ENCODE measurements around the gene BPGM. TPM values are rescaled to one million over a fixed set of nuclear protein-coding genes. Genes with fewer than 3 reads are reported as not detected.
A peak's percentile ranks its signal among the peaks of the same experiment; 100 is the strongest.
"Not testable (repeated sequence)": the region's sequence is repeated elsewhere in the genome, so short reads cannot be mapped to it uniquely, and the experiment has no call there.

BPGM gene
- total RNA-seq, 1 experiment from 2014 or later: 17.5 TPM

GRCh38 chr7:134630893-134631292, 15.8 kb upstream of the BPGM start:
- DNase-seq (ENCODE audit: low spot score): no peak

GRCh38 chr7:134632052-134632451, 14.6 kb upstream of the BPGM start:
- no peak for DNase-seq (ENCODE audit: low spot score)

- DNase-seq (ENCODE audit: low spot score): peak; percentile 27
Observed at GRCh38 chr7:134632937-134633540, 13.6 kb upstream of the BPGM start.

DNA sequence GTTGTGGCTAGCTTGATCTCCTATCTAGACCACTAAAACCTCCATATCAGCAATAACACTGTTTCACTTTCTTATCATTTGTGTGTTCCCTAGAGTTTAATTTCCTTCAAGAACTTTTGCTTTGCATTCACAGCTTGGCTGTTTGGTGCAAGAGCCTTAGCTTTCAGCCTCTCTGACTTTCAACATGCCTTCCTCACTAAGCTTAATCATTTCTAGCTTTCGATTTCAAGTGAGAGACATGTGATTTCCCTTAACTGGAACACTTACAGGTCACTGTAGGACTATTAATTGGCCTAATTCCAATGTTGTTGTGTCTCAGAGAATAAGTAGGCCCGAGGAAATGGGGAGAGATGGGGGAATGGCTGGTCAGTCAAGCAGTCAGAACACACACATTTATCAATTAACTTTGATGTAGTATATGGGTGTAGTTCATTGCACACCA, 10.6 kb upstream of the BPGM start:
- no peak for DNase-seq (ENCODE audit: low spot score)

- DNase-seq (ENCODE audit: low spot score): no peak
Observed at GRCh38 chr7:134637441-134637840, 9.2 kb upstream of the BPGM start.

GRCh38 chr7:134637934-134638719, 8.5 kb upstream of the BPGM start:
- DNase-seq (ENCODE audit: low spot score): no peak

DNA sequence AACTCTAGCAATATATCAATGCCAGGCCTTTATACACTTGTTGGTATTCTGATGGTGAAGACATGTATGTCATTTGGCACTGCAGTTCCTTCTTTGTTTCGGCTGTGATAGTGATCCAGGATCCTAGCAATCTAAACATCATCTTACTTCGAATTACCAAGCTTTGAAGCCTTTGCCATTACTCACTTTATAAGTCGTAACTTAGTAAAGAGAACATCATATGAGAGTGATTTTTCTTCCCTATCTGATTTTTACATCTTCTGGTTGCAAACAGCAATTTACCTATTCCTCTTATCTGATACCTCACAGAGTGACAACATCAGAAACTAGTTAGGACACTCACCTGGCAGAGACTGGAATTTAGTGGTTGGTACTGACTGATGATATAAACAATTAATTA, 7.6 kb upstream of the BPGM start:
- DNase-seq (ENCODE audit: low spot score): no peak

DNA sequence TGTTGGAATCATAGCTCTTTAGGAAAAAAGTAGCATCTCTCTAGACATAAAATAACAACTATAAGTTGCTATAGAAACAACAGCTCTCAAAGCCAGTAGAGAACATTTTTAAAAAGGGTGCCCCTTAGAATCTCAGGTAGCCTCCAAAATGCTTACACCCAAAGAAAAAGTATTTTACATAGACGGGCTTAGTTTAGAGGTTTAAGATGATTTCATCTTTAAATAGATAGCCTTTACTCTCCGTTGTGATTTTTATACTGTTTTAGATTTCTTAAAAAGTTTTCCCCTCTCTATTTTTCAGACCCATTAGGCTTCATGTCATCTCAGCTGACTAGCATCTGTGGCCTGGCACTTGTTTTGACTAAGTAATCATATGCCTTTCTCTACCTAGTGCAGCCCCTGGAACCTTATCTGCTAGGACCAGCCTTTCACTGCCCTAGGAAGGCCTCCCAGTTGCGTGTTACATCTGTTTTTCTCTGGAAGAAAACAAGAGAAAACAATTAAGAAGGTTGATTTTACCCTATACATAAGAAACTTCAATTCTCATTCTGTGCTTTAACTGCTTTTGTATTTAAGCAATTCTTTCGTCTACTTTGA, 6.9 kb upstream of the BPGM start:
- DNase-seq (ENCODE audit: low spot score): no peak

DNA sequence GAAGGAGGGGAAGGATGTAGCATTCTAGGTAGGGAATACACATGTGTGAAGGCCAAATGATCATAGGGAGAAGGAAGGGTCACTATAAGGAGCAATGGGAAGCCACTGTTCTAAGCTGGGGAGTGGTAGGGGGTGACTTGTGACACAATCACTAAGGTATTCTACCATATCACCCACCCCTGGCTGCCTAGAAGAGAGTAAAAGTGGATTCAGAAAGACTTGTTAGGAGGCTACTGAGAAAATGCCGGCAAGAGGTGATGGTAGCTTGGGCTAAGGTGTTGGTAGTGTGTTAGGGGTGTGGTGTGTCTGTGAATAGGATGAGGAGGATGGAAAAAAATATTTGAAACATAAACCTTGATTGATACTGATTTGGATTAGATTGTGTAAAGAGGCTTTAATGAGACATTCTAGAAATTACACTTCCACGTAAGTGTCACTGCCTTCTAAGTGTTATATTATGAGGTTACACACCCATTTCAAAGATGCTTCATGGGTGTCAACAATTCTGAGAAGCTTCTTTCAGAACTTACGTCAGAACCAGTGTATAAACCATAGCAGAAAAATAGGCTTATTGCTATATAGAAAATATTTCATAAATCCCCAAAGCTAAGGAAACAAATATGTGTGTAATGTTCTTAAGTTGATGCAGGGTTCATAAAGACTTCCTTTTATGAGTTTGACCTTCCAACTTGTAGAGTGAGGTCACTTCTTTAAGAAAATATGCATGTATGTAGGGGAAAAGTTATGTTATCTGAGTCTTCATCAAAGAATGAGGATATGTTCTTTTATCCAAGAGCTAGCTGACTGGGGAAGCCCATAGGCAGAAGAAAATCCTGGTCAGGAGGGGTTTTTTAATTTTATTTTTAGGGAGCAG, 5.6 kb upstream of the BPGM start:
- DNase-seq (ENCODE audit: low spot score): no peak

DNA sequence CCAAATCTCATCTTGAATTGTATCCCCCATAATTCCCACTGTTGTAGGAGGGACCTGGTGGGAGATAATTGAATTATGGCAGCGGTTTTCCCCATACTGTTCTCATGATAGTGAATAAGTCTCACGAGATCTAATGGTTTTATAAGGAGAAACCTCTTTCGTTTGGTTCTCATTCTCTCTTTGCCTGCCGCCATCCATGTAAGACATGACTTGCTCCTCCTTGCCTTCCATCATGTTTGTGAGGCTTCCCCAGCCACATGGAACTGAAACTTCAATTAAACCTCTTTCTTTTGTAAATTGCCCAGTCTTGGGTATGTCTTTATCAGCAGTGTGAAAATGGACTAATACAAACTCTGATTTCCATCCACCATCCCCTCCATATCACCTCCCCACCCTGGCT, 4.7 kb upstream of the BPGM start:
- DNase-seq (ENCODE audit: low spot score): not testable (repeated sequence)

- no peak for DNase-seq (ENCODE audit: low spot score)
Observed at GRCh38 chr7:134643131-134643530, 3.5 kb upstream of the BPGM start.

DNA sequence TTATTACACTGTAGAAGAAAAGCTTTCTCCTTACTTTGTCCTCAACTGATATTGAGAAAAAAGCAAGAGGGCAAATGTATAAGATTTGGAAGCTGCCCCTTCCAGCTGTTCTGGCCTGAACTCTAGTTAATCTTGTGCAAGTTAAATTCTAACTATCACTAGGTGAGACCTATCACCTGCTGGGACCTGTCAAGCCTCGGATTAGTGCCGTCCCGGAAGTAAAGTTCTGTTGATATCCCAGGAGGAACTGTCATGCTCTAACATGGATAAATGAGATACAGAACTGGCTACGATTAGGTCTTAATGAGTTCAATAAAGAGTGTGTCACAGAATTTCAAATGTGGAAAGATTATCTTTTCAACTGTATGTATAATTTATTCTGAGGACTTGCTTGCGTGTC, 1.2 kb upstream of the BPGM start:
- DNase-seq (ENCODE audit: low spot score): no peak

- DNase-seq (ENCODE audit: low spot score): peak; percentile 28
Observed at GRCh38 chr7:134645935-134646334, 718 bp upstream of the BPGM start.

DNA sequence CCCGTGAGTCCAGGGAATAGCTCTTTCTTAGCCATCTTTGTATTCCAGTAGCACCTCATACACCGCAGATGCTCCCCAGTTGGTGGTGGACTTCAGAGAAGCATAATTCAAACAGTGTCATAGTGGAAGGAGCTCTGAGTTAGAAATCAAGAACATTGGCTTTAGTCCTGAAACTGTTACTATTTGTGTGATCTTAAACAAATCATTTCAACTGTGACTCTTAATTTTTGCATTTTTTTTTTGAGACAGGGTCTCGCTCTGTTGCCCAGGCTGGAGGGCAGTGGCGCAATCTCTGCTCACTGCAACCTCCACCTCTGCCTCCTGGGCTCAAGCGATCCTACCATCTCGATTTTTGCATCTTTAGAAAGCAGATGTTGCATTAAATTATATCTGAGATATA, 1.8 kb downstream of the BPGM start:
- no peak for DNase-seq (ENCODE audit: low spot score)

DNA sequence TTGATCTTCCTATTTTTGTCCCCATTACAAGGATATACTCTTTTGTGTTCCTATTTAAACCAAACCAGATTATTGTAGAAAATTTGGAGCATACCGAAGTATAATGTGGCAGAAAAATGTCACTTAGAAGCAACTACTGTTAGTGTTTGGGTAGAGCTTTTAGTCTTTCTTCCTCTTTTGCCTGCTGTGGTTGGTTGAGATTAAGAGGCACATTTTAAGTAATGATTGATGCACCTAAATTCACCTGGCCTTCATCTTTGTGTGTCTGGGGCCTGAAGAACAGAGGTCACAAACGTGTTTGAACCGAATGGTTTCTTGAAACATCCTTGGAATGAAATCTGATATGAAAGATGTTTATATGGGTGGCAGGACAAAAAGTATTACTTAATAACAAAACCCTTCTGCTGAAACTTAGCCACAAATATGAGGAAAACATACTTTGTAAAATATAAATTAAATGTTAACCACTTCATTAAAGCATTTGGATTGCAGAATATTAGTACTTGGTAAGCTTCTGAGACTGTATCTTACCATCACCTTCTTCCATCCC, 2.6 kb downstream of the BPGM start:
- no peak for DNase-seq (ENCODE audit: low spot score)

DNA sequence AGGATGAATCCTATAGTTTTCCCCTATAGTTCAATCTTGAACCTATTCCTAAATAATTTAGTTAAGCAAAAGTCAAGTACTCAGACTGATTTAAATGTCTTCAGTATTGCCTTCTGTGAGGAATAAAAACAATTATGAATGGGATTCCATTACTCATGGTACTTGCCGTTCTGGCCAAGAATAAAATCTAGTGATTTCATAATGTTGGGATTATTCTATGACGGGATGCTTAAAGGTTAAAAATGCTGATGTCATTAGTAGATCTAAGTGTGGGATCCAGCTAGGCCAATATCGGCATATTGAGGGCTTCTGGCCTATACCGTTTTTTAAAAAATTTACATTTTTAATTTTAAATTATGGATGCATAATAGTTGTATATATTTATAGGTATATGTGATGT, 5.3 kb downstream of the BPGM start:
- DNase-seq (ENCODE audit: low spot score): no peak

DNA sequence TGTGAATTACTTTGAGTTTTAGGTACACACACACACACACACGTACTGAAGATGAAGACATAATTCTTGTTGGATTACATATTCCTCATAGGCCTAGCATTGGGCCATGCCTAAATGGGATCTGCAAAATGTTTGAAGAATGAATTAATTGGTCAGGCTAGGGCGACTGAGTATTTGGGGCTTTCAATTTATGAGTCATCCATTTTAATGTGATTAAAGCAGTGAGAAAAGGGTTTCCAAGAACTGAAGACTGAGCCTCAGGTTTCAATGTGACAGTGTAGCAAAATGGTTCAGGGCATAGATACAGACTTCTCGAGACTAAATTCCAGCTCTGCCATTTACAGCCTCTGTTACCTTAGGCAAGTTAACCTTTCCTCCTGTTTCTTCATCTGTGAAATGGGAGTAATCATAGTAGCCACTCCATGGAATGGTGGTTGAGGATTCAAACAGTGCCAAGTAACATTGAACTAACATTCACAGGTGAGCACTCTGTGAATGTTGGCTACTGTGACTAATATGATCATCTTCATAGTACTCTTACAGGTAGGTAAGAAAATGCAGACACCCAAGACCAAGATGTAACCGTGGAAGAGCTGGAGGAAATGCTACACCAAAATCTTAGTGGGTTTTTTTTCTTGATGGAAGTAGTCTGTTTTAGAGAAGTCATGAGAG, 7.6 kb downstream of the BPGM start:
- DNase-seq (ENCODE audit: low spot score): no peak

DNA sequence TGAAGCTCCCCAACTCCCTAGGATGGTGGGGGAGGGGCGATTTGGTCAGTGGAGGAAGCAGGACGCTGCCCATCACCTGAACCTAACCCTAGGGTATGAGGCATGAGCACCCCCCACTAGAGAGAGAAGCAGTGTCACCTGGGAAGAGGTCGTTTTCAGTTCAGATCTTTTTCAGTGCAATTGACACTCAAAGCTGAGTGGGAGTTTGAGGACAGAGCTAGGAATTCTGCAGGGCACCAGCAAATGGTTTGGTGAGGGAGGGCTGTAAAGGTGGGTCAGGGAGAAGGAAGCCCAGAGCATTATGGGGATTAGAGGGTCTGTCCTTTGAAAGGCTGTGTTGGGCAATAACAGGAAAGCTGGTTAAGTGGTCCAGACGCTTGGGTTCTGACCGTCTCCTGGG, 10.9 kb downstream of the BPGM start:
- DNase-seq (ENCODE audit: low spot score): no peak

- DNase-seq (ENCODE audit: low spot score): no peak
Observed at GRCh38 chr7:134660242-134660785, 13.7 kb downstream of the BPGM start.

DNA sequence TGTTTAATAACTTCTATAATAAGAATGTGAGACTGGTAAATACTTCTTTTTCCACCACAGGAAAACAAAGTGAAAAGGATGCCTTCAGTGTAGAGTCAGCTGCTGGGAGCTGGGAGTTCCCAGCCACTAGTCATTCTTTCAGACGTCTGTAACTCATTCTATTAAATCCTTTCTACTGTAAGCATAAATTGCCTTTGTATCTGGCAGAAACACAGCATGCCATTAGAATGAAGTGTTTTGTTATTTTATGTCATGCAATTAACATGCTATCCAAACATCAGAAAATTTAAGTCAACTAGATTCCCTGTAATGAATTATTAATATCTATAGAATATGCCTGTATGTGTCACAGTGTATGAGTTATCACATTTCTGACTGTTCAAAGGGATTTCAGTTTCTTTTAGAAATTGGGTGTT, 14.3 kb downstream of the BPGM start:
- DNase-seq (ENCODE audit: low spot score): peak; percentile 5

Data from A172 (cell line).